NT2/D1 (cell line): ENCODE measurements around the gene DIAPH2.
A peak's percentile ranks its signal among the peaks of the same experiment; 100 is the strongest.

ENCODE experiments used
- DNase-seq: peaks from one replicate; pipeline ENCODE4 v3.0.0-alpha.2; 2011; ENCODE audit warnings: low read depth, low spot score
- H3K27me3 ChIP-seq: 2 replicates; pipeline ENCODE4 v1.6.0; 2011; ENCODE audit warnings: mild to moderate bottlenecking; ENCODE audit not compliant: insufficient read length, insufficient read depth
- H3K36me3 ChIP-seq: 2 replicates; pipeline ENCODE4 v1.6.1; 2011; ENCODE audit warnings: mild to moderate bottlenecking, low read length, mixed read lengths; ENCODE audit not compliant: insufficient read depth, insufficient read length
- H3K4me1 ChIP-seq: 2 replicates; pipeline ENCODE4 v1.5.1; 2011; ENCODE audit not compliant: insufficient read depth, insufficient read length
- H3K4me3 ChIP-seq: 2 replicates; pipeline ENCODE4 v1.5.1; 2011; ENCODE audit warnings: low read depth; ENCODE audit not compliant: insufficient read length
- H3K9ac ChIP-seq: 2 replicates; pipeline ENCODE4 v1.6.0; 2011; ENCODE audit warnings: low read depth; ENCODE audit not compliant: insufficient read length
- H3K9me3 ChIP-seq: 2 replicates; pipeline ENCODE4 v1.5.1; 2011; ENCODE audit warnings: mild to moderate bottlenecking, low read length; ENCODE audit not compliant: insufficient read depth
- SUZ12 ChIP-seq: IDR thresholded peaks from 2 replicates; pipeline ENCODE4 v1.6.1; 2011; ENCODE audit not compliant: insufficient read length, insufficient read depth; ENCODE audit errors: extremely low read depth
- YY1 ChIP-seq: IDR thresholded peaks from 2 replicates; pipeline ENCODE4 v1.6.1; 2011; ENCODE audit not compliant: insufficient read length, insufficient read depth
- ZNF274 ChIP-seq: IDR thresholded peaks from 2 replicates; pipeline ENCODE4 v1.6.1; 2011; ENCODE audit warnings: mild to moderate bottlenecking, low read depth, low read length

The DIAPH2 gene

GRCh38 chrX:97490656-97491055 lies 806.0 kb downstream of the DIAPH2 start:
- no peak overlapping the region for H3K4me3 ChIP-seq
- 0 out of 2 replicates have a peak, but pooled peaks cover 7% of the 10 kb centered on the region for H3K9me3 ChIP-seq
- H3K27me3 ChIP-seq: no peaks in the 10 kb centered on the region
- no peaks in the 10 kb centered on the region for H3K36me3 ChIP-seq
- H3K4me1 ChIP-seq: no peaks in the 10 kb centered on the region
- TF ChIP-seq YY1 (no peak), SUZ12 (no peak), ZNF274 (no peak)
- H3K9ac ChIP-seq: no peak overlapping the region
- DNase-seq: no peak

- H3K4me3 ChIP-seq: no peak overlapping the region
- H3K27me3 ChIP-seq: no peaks in the 10 kb centered on the region
- DNase-seq: no peak
- TF ChIP-seq SUZ12 (no peak), YY1 (no peak), ZNF274 (no peak)
- H3K9me3 ChIP-seq: peaks cover 7% of the 10 kb centered on the region; the same call in 1 of the 2 replicates
- no peak overlapping the region for H3K9ac ChIP-seq
- no peaks in the 10 kb centered on the region for H3K4me1 ChIP-seq
- no peaks in the 10 kb centered on the region for H3K36me3 ChIP-seq
Observed at GRCh38 chrX:97494756-97495372, 810.2 kb downstream of the DIAPH2 start.

GRCh38 chrX:97498093-97498492 lies 813.5 kb downstream of the DIAPH2 start:
- DNase-seq: no peak
- Histone ChIP-seq H3K4me3 (no peak overlapping the region), H3K27me3 (no peaks in the 10 kb centered on the region), H3K9ac (no peak overlapping the region), H3K4me1 (no peaks in the 10 kb centered on the region), H3K9me3 (no peaks in the 10 kb centered on the region; the same call in 1 of the 2 replicates), H3K36me3 (no peaks in the 10 kb centered on the region)
- no peak for TF ChIP-seq YY1
- no peak for TF ChIP-seq SUZ12
- TF ChIP-seq ZNF274: no peak

DNA sequence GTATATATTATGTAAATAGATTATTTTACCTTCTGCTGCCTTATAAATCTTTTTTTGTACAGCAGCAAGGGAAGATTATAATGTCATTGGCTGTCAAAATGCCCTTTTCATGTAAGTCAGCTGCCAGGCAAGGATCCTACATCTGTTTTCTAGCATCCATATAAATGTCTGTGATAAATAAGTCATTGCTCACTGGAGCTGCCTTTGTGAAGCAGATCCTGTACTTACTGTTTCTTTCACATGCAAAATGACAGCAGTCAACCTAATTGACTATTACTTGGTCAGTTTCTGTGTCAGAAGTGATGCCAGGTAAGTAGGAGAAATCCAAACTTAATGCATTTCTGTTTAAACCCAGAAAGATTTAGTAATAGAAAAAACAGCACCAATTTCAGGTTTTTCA lies 819.8 kb downstream of the DIAPH2 start:
- DNase-seq: peak; percentile 56
- no peak overlapping the region for H3K4me3 ChIP-seq
- TF ChIP-seq ZNF274 (no peak), SUZ12 (no peak)
- no peaks in the 10 kb centered on the region for H3K36me3 ChIP-seq
- no peaks in the 10 kb centered on the region for H3K4me1 ChIP-seq
- H3K9ac ChIP-seq: no peak overlapping the region
- H3K9me3 ChIP-seq: no peaks in the 10 kb centered on the region; the same call in 1 of the 2 replicates
- H3K27me3 ChIP-seq: no peaks in the 10 kb centered on the region

DNA sequence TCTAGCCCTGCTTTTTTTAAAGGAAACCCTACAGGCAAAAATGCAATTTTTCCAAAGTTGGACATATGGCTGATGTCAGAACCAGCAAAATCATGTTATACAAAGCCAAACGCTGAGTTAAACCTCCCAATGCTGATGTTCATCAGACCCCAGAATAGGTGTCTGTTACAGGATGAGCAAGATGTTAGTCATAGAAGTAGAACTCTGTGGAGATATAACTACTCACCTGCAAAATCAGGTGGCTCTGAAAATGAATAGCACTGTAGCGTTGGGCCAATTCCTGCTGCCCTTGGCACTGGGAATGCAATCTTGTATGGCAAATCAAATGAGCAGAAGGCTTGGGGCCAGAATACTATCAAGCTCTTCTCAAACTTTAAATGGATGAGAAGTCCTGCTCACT lies 833.1 kb downstream of the DIAPH2 start:
- no peak for TF ChIP-seq SUZ12
- H3K4me3 ChIP-seq: no peak overlapping the region
- H3K4me1 ChIP-seq: no peaks in the 10 kb centered on the region
- H3K9me3 ChIP-seq: no peaks in the 10 kb centered on the region; the same call in 1 of the 2 replicates
- H3K36me3 ChIP-seq: no peaks in the 10 kb centered on the region
- H3K9ac ChIP-seq: no peak overlapping the region
- H3K27me3 ChIP-seq: no peaks in the 10 kb centered on the region
- no peak for DNase-seq

DNA sequence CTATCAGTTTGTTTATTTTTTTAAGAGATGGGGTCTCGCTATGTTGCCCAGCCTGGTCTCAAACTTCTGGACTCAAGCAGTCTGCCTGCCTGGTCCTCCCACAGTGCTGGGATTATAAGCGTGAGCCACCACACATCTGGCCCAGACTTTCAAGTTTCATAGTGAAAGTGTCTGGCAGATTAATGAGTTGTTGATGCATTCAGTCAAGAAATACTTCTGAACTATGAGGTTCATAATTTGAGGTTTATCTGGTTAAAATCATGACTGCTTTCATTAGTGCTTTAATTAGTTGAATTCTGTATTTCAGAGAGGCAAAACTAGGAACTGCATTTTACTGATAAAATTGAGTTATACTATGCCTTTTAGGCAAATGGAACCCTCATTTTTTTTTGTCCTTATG lies 837.7 kb downstream of the DIAPH2 start:
- H3K9me3 ChIP-seq: no peaks in the 10 kb centered on the region
- no peaks in the 10 kb centered on the region for H3K4me1 ChIP-seq
- H3K9ac ChIP-seq: no peak overlapping the region
- H3K4me3 ChIP-seq: no peak overlapping the region
- no peak for TF ChIP-seq SUZ12
- TF ChIP-seq YY1: no peak
- TF ChIP-seq ZNF274: no peak
- no peaks in the 10 kb centered on the region for H3K36me3 ChIP-seq
- H3K27me3 ChIP-seq: no peaks in the 10 kb centered on the region
- DNase-seq: no peak

GRCh38 chrX:97524340-97524739 lies 839.7 kb downstream of the DIAPH2 start:
- Histone ChIP-seq H3K27me3 (no peaks in the 10 kb centered on the region), H3K36me3 (no peaks in the 10 kb centered on the region), H3K4me1 (no peaks in the 10 kb centered on the region), H3K9me3 (no peaks in the 10 kb centered on the region), H3K4me3 (no peak overlapping the region), H3K9ac (no peak overlapping the region)
- TF ChIP-seq ZNF274: no peak
- TF ChIP-seq YY1: no peak
- no peak for TF ChIP-seq SUZ12
- no peak for DNase-seq
